ENCODE measurements around the gene PTPRA.

Gene PTPRA

GRCh38 chr20:2920473-2920872 lies 47.2 kb downstream of the PTPRA start:
- no peaks in the 10 kb centered on the region; the same call in 1 of the 2 replicates for H3K36me3 ChIP-seq (ENCODE audit: insufficient read depth, low read length)
- no peak overlapping the region for H3K4me3 ChIP-seq (ENCODE audit: low read depth, low read length)
- no peaks in the 10 kb centered on the region for H3K27me3 ChIP-seq (ENCODE audit: insufficient read depth, low read length)
- no peaks in the 10 kb centered on the region for H3K4me1 ChIP-seq (ENCODE audit: control insufficient read depth, insufficient read depth, low read length, unreplicated experiment)
- peaks cover 11% of the 10 kb centered on the region for H3K79me2 ChIP-seq (ENCODE audit: control insufficient read depth, insufficient read depth, low read length, unreplicated experiment)
- no peak overlapping the region for H2AFZ ChIP-seq (ENCODE audit: low read length, unreplicated experiment)
- no peak overlapping the region for H3K27ac ChIP-seq (ENCODE audit: low read depth, low read length)

- Histone ChIP-seq H3K27me3 (ENCODE audit: insufficient read depth, low read length) (no peaks in the 10 kb centered on the region), H3K27ac (ENCODE audit: low read depth, low read length) (no peak overlapping the region), H3K4me1 (ENCODE audit: control insufficient read depth, insufficient read depth, low read length, unreplicated experiment) (no peaks in the 10 kb centered on the region), H3K4me3 (ENCODE audit: low read depth, low read length) (no peak overlapping the region), H3K79me2 (ENCODE audit: control insufficient read depth, insufficient read depth, low read length, unreplicated experiment) (peaks cover 11% of the 10 kb centered on the region), H3K36me3 (ENCODE audit: insufficient read depth, low read length) (peaks cover 3% of the 10 kb centered on the region), H2AFZ (ENCODE audit: low read length, unreplicated experiment) (no peak overlapping the region)
Measured at GRCh38 chr20:2921506-2921905, 48.2 kb downstream of the PTPRA start.

GRCh38 chr20:2922957-2923356 lies 49.7 kb downstream of the PTPRA start:
- Histone ChIP-seq H2AFZ (ENCODE audit: low read length, unreplicated experiment) (no peak overlapping the region), H3K27me3 (ENCODE audit: insufficient read depth, low read length) (no peaks in the 10 kb centered on the region), H3K36me3 (ENCODE audit: insufficient read depth, low read length) (peaks cover 3% of the 10 kb centered on the region), H3K79me2 (ENCODE audit: control insufficient read depth, insufficient read depth, low read length, unreplicated experiment) (peaks cover 11% of the 10 kb centered on the region), H3K4me1 (ENCODE audit: control insufficient read depth, insufficient read depth, low read length, unreplicated experiment) (no peaks in the 10 kb centered on the region), H3K27ac (ENCODE audit: low read depth, low read length) (no peak overlapping the region), H3K4me3 (ENCODE audit: low read depth, low read length) (no peak overlapping the region)

GRCh38 chr20:2930538-2930937 lies 57.3 kb downstream of the PTPRA start:
- no peak overlapping the region for H3K4me3 ChIP-seq (ENCODE audit: low read depth, low read length)
- H3K79me2 ChIP-seq (ENCODE audit: control insufficient read depth, insufficient read depth, low read length, unreplicated experiment), result no peaks in the 10 kb centered on the region
- no peak overlapping the region for H2AFZ ChIP-seq (ENCODE audit: low read length, unreplicated experiment)
- H3K4me1 ChIP-seq (ENCODE audit: control insufficient read depth, insufficient read depth, low read length, unreplicated experiment), result no peaks in the 10 kb centered on the region
- peaks cover 5% of the 10 kb centered on the region; the same call in 1 of the 2 replicates for H3K36me3 ChIP-seq (ENCODE audit: insufficient read depth, low read length)
- H3K27ac ChIP-seq (ENCODE audit: low read depth, low read length), result no peak overlapping the region
- no peaks in the 10 kb centered on the region for H3K27me3 ChIP-seq (ENCODE audit: insufficient read depth, low read length)

- Histone ChIP-seq H2AFZ (ENCODE audit: low read length, unreplicated experiment) (no peak overlapping the region), H3K4me3 (ENCODE audit: low read depth, low read length) (no peak overlapping the region), H3K4me1 (ENCODE audit: control insufficient read depth, insufficient read depth, low read length, unreplicated experiment) (no peaks in the 10 kb centered on the region), H3K27me3 (ENCODE audit: insufficient read depth, low read length) (no peaks in the 10 kb centered on the region), H3K27ac (ENCODE audit: low read depth, low read length) (no peak overlapping the region), H3K79me2 (ENCODE audit: control insufficient read depth, insufficient read depth, low read length, unreplicated experiment) (no peaks in the 10 kb centered on the region), H3K36me3 (ENCODE audit: insufficient read depth, low read length) (0 out of 2 replicates have a peak, but pooled peaks cover 3% of the 10 kb centered on the region)
Measured at GRCh38 chr20:2932498-2932897, 59.2 kb downstream of the PTPRA start.

GRCh38 chr20:2937902-2938301 lies 64.6 kb downstream of the PTPRA start:
- H3K4me1 ChIP-seq (ENCODE audit: control insufficient read depth, insufficient read depth, low read length, unreplicated experiment), result no peaks in the 10 kb centered on the region
- peaks cover 6% of the 10 kb centered on the region for H3K79me2 ChIP-seq (ENCODE audit: control insufficient read depth, insufficient read depth, low read length, unreplicated experiment)
- no peaks in the 10 kb centered on the region for H3K27me3 ChIP-seq (ENCODE audit: insufficient read depth, low read length)
- H2AFZ ChIP-seq (ENCODE audit: low read length, unreplicated experiment), result no peak overlapping the region
- H3K36me3 ChIP-seq (ENCODE audit: insufficient read depth, low read length), result no peaks in the 10 kb centered on the region
- no peak overlapping the region for H3K27ac ChIP-seq (ENCODE audit: low read depth, low read length)
- no peak overlapping the region for H3K4me3 ChIP-seq (ENCODE audit: low read depth, low read length)

GRCh38 chr20:2942439-2942838 lies 69.2 kb downstream of the PTPRA start:
- H3K4me3 ChIP-seq (ENCODE audit: low read depth, low read length), result no peak overlapping the region
- no peaks in the 10 kb centered on the region for H3K36me3 ChIP-seq (ENCODE audit: insufficient read depth, low read length)
- no peak overlapping the region for H2AFZ ChIP-seq (ENCODE audit: low read length, unreplicated experiment)
- H3K27ac ChIP-seq (ENCODE audit: low read depth, low read length), result no peak overlapping the region
- H3K79me2 ChIP-seq (ENCODE audit: control insufficient read depth, insufficient read depth, low read length, unreplicated experiment), result peaks cover 6% of the 10 kb centered on the region
- H3K27me3 ChIP-seq (ENCODE audit: insufficient read depth, low read length), result no peaks in the 10 kb centered on the region
- no peaks in the 10 kb centered on the region for H3K4me1 ChIP-seq (ENCODE audit: control insufficient read depth, insufficient read depth, low read length, unreplicated experiment)

GRCh38 chr20:2946988-2947961 lies 74.0 kb downstream of the PTPRA start:
- Histone ChIP-seq H3K27ac (ENCODE audit: low read depth, low read length) (no peak overlapping the region), H3K4me3 (ENCODE audit: low read depth, low read length) (no peak overlapping the region)

GRCh38 chr20:2948968-2949367 lies 75.7 kb downstream of the PTPRA start:
- no peaks in the 10 kb centered on the region for H3K79me2 ChIP-seq (ENCODE audit: control insufficient read depth, insufficient read depth, low read length, unreplicated experiment)
- H3K27ac ChIP-seq (ENCODE audit: low read depth, low read length), result no peak overlapping the region
- H3K4me3 ChIP-seq (ENCODE audit: low read depth, low read length), result no peak overlapping the region
- H3K27me3 ChIP-seq (ENCODE audit: insufficient read depth, low read length), result no peaks in the 10 kb centered on the region
- H2AFZ ChIP-seq (ENCODE audit: low read length, unreplicated experiment), result no peak overlapping the region
- H3K4me1 ChIP-seq (ENCODE audit: control insufficient read depth, insufficient read depth, low read length, unreplicated experiment), result no peaks in the 10 kb centered on the region
- H3K36me3 ChIP-seq (ENCODE audit: insufficient read depth, low read length), result peaks cover 6% of the 10 kb centered on the region; the same call in 1 of the 2 replicates

More at GRCh38 chr20:2946988-2947961, 74.0 kb downstream of the PTPRA start:
- H2AFZ ChIP-seq (ENCODE audit: low read length, unreplicated experiment), result no peak overlapping the region
- H3K79me2 ChIP-seq (ENCODE audit: control insufficient read depth, insufficient read depth, low read length, unreplicated experiment), result no peaks in the 10 kb centered on the region
- H3K27me3 ChIP-seq (ENCODE audit: insufficient read depth, low read length), result no peaks in the 10 kb centered on the region
- H3K36me3 ChIP-seq (ENCODE audit: insufficient read depth, low read length), result peaks cover 6% of the 10 kb centered on the region; the same call in 1 of the 2 replicates
- no peaks in the 10 kb centered on the region for H3K4me1 ChIP-seq (ENCODE audit: control insufficient read depth, insufficient read depth, low read length, unreplicated experiment)

- Histone ChIP-seq H3K79me2 (ENCODE audit: control insufficient read depth, insufficient read depth, low read length, unreplicated experiment) (no peaks in the 10 kb centered on the region), H3K4me3 (ENCODE audit: low read depth, low read length) (no peak overlapping the region), H3K27me3 (ENCODE audit: insufficient read depth, low read length) (no peaks in the 10 kb centered on the region), H3K27ac (ENCODE audit: low read depth, low read length) (no peak overlapping the region), H3K36me3 (ENCODE audit: insufficient read depth, low read length) (peaks cover 6% of the 10 kb centered on the region; the same call in 1 of the 2 replicates), H2AFZ (ENCODE audit: low read length, unreplicated experiment) (no peak overlapping the region), H3K4me1 (ENCODE audit: control insufficient read depth, insufficient read depth, low read length, unreplicated experiment) (no peaks in the 10 kb centered on the region)
Measured at GRCh38 chr20:2952766-2953165, 79.5 kb downstream of the PTPRA start.

Data from ACC112 (cell line).